HUES64 (cell line): ENCODE data around the gene WWC2. TPM values are rescaled to one million over a fixed set of nuclear protein-coding genes. Genes with fewer than 3 reads are reported as not detected.

Experiments used
- H3K27ac ChIP-seq: 2 replicates; pipeline ENCODE4 v1.7.0; 2013; ENCODE audit warnings: low read depth, low read length, inconsistent platforms
- H3K27me3 ChIP-seq: 2 replicates; pipeline ENCODE4 v1.6.1; 2013; ENCODE audit warnings: mild to moderate bottlenecking, low read length; ENCODE audit not compliant: insufficient read depth
- H3K36me3 ChIP-seq: 2 replicates; pipeline ENCODE4 v1.6.1; 2013; ENCODE audit warnings: mild to moderate bottlenecking, low read length; ENCODE audit not compliant: insufficient read depth
- H3K4me1 ChIP-seq: 2 replicates; pipeline ENCODE4 v1.6.1; 2013; ENCODE audit warnings: mild to moderate bottlenecking, low read length, moderate library complexity; ENCODE audit not compliant: insufficient read depth
- H3K4me3 ChIP-seq: 2 replicates; pipeline ENCODE4 v1.5.1; 2013; ENCODE audit warnings: mild to moderate bottlenecking, low read length, moderate library complexity
- H3K9ac ChIP-seq: 2 replicates; pipeline ENCODE4 v1.6.1; 2013; ENCODE audit warnings: mild to moderate bottlenecking, low read depth, low read length
- H3K9me3 ChIP-seq: 2 replicates; pipeline ENCODE4 v1.6.1; 2013; ENCODE audit warnings: low read depth, low read length; ENCODE audit not compliant: insufficient read depth
- WGBS: fragments of 150-250, 120-280 bp; methylation state at CpG from one replicate; pipeline ENCODE4 v1.1.7; 2013; ENCODE audit warnings: missing lambda C conversion rate; 5-methylcytosine and 5-hydroxymethylcytosine counted together
- polyA plus RNA-seq, 2 experiments: library from polyadenylated mRNA; stranded (reverse); fragments of 50-300 nt; gene quantifications; one replicate each; pipeline ENCODE4 v1.2.3, GENCODE V29; 2013

WWC2 gene
- 31.1 TPM for polyA plus RNA-seq (2013, experiment 1 of 2)
- 37.0 TPM for polyA plus RNA-seq (2013, experiment 2 of 2)

DNA sequence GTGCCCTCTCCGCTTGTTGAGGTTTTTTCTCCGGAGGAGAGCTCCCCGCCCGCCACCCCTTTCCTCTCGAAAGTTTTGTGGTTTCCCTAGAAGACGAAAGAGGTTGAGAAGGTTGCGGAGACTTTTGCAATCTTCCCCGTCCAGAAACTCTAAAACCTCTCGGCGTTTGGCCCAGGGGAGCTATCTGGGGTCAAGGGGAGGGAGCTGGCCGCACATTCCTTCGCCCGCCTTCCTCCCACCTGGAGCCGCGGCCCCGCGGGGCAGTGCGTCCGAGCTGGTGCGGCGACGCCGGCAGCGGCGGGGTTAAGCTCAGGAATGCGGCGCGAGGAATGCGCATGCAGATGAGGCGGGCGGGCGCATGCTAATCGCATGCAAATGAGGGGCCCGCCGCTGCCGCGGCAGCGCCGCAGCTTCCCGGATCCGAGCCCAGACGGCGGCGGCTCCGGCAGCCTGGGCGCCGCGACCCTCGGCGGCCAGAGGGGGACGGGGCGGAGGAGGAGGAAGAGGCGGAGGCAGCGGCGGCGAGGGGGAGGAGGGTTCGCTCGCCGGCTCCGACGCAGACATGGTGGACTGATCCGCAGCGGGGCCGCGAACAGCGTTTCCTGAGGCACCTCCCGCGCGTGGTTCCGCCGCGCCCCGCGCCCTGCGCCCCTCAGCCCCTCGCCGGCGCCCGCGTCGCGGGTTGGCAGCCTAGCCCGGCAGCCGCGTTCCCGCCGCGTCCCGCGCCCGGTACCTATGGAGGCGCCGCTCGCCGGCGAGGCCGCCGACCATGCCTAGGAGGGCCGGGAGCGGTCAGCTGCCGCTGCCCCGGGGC lies at the start of gene WWC2:
TSS of gene WWC2 (plus strand) at position 535 of the 814 bp plus-strand sequence. CDS start at position 770, 235 bp downstream.
- H3K9me3 ChIP-seq: no peaks in the 10 kb centered on the region
- H3K9ac ChIP-seq: peak within 1 kb of the TSS; percentile 96
- H3K4me3 ChIP-seq: peak within 1 kb of the TSS; percentile 95
- under 1% methylated on average over 102 of the region's 102 CpGs for WGBS
- no peaks in the 10 kb centered on the region for H3K36me3 ChIP-seq
- peaks cover 33% of the 10 kb centered on the region for H3K4me1 ChIP-seq
- peaks cover 3% of the 10 kb centered on the region; the same call in 1 of the 2 replicates for H3K27me3 ChIP-seq
- H3K27ac ChIP-seq: peak within 1 kb of the TSS; percentile 99

- Histone ChIP-seq H3K36me3 (no peaks in the 10 kb centered on the region), H3K9ac (no peak overlapping the region), H3K27me3 (no peaks in the 10 kb centered on the region), H3K9me3 (no peaks in the 10 kb centered on the region), H3K27ac (no peak overlapping the region), H3K4me3 (no peak overlapping the region), H3K4me1 (no peaks in the 10 kb centered on the region)
- WGBS: 97% methylated on average over 1 of the region's 1 CpG
Measured at GRCh38 chr4:183053681-183054080, 45.4 kb upstream of the WWC2 start.

DNA sequence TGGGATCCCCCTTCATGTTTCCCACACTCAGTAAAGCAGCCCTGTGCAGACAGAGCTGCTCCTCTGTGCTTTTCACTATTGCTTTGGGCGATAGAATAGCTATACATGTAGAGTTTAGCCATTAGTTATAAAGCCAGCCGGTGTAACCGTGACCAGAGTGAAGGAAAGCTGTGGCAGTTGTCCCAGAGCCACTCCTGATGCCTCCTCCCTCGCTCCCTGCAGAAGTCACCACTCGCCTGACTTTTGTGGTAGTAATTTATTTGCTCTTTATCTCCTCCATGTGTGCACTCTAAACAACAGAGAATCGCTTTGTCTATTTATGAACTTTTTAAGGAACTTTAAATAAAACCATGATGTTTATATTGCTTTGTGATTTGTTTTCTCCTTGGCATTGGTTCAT lies 41.8 kb upstream of the WWC2 start:
- Histone ChIP-seq H3K4me3 (no peak overlapping the region), H3K36me3 (no peaks in the 10 kb centered on the region), H3K27me3 (no peaks in the 10 kb centered on the region), H3K9me3 (no peaks in the 10 kb centered on the region), H3K27ac (no peak overlapping the region), H3K4me1 (no peaks in the 10 kb centered on the region), H3K9ac (no peak overlapping the region)
- 90% methylated on average over 4 of the region's 6 CpGs for WGBS

- no peaks in the 10 kb centered on the region for H3K9me3 ChIP-seq
- H3K36me3 ChIP-seq: no peaks in the 10 kb centered on the region
- no peak overlapping the region for H3K4me3 ChIP-seq
- H3K9ac ChIP-seq: no peak overlapping the region
- WGBS: 88% methylated on average over 1 of the region's 1 CpG
- H3K4me1 ChIP-seq: no peaks in the 10 kb centered on the region
- H3K27ac ChIP-seq: no peak overlapping the region
- no peaks in the 10 kb centered on the region for H3K27me3 ChIP-seq
Measured at GRCh38 chr4:183059797-183060196, 39.3 kb upstream of the WWC2 start.

- peaks cover 18% of the 10 kb centered on the region for H3K9me3 ChIP-seq
- H3K27ac ChIP-seq: no peak overlapping the region
- no peak overlapping the region for H3K9ac ChIP-seq
- no peaks in the 10 kb centered on the region for H3K36me3 ChIP-seq
- 92% methylated on average over 5 of the region's 5 CpGs for WGBS
- no peak overlapping the region for H3K4me3 ChIP-seq
- H3K27me3 ChIP-seq: no peaks in the 10 kb centered on the region
- no peaks in the 10 kb centered on the region for H3K4me1 ChIP-seq
Measured at GRCh38 chr4:183068502-183068901, 30.6 kb upstream of the WWC2 start.

DNA sequence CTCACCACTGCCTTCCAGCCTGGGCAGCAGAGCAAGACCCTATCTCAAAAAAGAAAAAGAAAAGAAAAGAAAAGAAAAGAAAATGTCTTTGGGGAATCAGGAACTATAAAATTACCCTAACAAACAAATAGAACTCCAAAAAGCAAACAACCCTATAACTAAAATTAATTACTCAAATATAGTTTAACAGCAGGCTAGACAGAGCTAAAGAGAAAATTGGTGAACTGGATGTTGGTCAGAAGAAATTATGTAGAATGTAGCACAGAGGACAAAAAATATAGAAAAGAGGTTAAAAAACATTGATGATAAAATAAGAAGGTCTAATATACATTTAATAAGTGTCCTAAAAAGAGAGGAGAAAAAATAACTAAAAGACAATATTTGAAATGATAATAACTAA lies 27.8 kb upstream of the WWC2 start:
- Histone ChIP-seq H3K27ac (no peak overlapping the region), H3K36me3 (no peaks in the 10 kb centered on the region), H3K4me1 (peaks cover 24% of the 10 kb centered on the region), H3K27me3 (no peaks in the 10 kb centered on the region), H3K4me3 (no peak overlapping the region), H3K9me3 (peaks cover 18% of the 10 kb centered on the region), H3K9ac (no peak overlapping the region)

DNA sequence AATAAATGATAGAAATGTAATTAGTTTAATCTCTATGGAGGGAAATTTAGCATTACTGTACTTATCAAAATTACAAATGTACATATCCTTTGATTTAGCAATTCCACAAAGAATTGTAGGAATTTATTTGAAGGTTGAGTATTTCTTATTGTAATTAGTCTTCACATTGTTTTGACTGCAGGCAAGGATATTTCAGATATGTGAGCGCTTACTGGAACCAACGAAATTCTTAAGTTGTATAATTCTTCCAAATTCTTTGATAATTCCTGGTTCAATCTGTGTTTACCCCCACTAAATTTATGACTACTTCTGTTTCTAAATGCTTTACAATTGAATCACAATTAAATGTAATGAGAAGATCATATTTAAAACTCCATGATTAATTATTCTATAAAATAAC lies 26.9 kb upstream of the WWC2 start:
- Histone ChIP-seq H3K9me3 (peaks cover 18% of the 10 kb centered on the region), H3K4me1 (peaks cover 24% of the 10 kb centered on the region), H3K4me3 (no peak overlapping the region), H3K27ac (no peak overlapping the region), H3K9ac (no peak overlapping the region), H3K27me3 (no peaks in the 10 kb centered on the region), H3K36me3 (no peaks in the 10 kb centered on the region)
- 96% methylated on average over 2 of the region's 2 CpGs for WGBS

- Histone ChIP-seq H3K36me3 (no peaks in the 10 kb centered on the region), H3K27me3 (no peaks in the 10 kb centered on the region), H3K9ac (no peak overlapping the region; the same call in 1 of the 2 replicates), H3K4me3 (no peak overlapping the region), H3K9me3 (peaks cover 18% of the 10 kb centered on the region), H3K27ac (no peak overlapping the region), H3K4me1 (peaks cover 24% of the 10 kb centered on the region)
- WGBS: 21% methylated on average over 2 of the region's 2 CpGs
Measured at GRCh38 chr4:183073838-183074145, 25.3 kb upstream of the WWC2 start.

DNA sequence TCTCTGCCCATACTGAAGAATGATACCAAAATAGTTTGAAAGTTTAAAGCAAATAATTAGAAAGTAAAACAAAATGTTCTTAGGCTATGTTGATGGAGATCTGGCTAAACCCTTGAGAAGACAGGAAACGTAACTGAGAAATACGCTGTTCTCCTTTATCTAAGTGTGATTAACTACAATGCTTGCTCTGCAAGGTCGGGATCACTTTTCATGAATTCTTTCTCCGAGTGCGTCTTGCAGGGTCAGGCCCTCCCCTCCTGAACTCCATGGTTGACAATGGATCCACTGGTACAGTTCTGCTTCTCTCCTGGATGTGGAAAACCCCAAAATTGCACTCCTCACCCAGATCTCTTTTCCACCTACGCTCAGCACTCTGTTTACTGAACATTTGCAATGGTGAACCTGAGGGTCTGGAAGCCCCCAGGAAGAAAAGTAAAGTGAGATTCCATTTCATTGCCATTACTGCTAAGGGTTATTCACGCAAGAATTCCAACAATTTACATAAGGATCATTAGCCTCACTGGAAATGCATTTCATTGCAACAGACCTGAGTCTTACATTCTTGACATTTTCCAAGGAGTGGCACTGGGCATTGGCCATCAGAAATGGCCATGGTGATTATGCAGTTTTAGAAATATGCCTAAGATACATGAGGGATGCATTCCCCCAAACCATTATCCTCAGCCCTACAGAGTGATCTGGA lies 24.6 kb upstream of the WWC2 start:
- peaks cover 18% of the 10 kb centered on the region for H3K9me3 ChIP-seq
- no peak overlapping the region for H3K4me3 ChIP-seq
- peaks cover 24% of the 10 kb centered on the region for H3K4me1 ChIP-seq
- no peak overlapping the region for H3K9ac ChIP-seq
- 43% methylated on average over 7 of the region's 7 CpGs for WGBS
- no peaks in the 10 kb centered on the region for H3K27me3 ChIP-seq
- no peaks in the 10 kb centered on the region for H3K36me3 ChIP-seq
- peak overlapping the region; percentile 33 for H3K27ac ChIP-seq

DNA sequence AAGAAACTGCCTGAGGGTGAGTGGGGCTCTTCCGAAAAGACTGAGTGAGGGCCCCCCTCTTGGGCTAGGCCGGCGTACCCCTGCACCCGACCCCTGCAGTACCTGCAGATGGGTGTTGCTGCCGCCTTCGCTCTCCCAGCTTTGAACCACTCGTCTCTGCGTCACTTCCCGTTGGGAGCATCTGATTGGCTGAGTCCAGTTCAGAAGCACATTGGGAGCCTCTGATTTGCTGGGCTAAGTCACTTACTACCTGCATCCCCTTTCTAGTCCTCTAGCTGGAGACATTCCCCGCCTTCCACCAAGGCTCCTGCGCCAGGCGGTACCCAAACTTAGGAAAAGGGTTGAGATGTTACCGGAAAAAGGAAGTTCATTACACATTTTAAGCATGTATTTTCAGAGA lies 20.4 kb upstream of the WWC2 start:
- peaks cover 29% of the 10 kb centered on the region for H3K4me1 ChIP-seq
- H3K36me3 ChIP-seq: no peaks in the 10 kb centered on the region
- WGBS: 97% methylated on average over 13 of the region's 13 CpGs
- no peaks in the 10 kb centered on the region for H3K27me3 ChIP-seq
- H3K9me3 ChIP-seq: no peaks in the 10 kb centered on the region
- H3K27ac ChIP-seq: no peak overlapping the region
- H3K4me3 ChIP-seq: no peak overlapping the region
- no peak overlapping the region for H3K9ac ChIP-seq

- no peaks in the 10 kb centered on the region for H3K36me3 ChIP-seq
- H3K27me3 ChIP-seq: no peaks in the 10 kb centered on the region
- WGBS: 75% methylated on average over 3 of the region's 4 CpGs
- H3K4me1 ChIP-seq: peaks cover 10% of the 10 kb centered on the region
- H3K27ac ChIP-seq: no peak overlapping the region
- no peak overlapping the region for H3K4me3 ChIP-seq
- H3K9ac ChIP-seq: no peak overlapping the region
- H3K9me3 ChIP-seq: no peaks in the 10 kb centered on the region
Measured at GRCh38 chr4:183080372-183081115, 18.5 kb upstream of the WWC2 start.
